ENCODE measurements around the gene TTC7B. TPM values are rescaled to one million over a fixed set of nuclear protein-coding genes. Genes with fewer than 3 reads are reported as not detected.

The TTC7B gene
- total RNA-seq, 2 donors from 2014 or later: 25.0 to 40.7 TPM

GRCh38 chr14:90519262-90519920, 296.8 kb downstream of the TTC7B start:
- intact Hi-C loops (cut with DNase I): no loop called here
- no peak for DNase-seq (ENCODE audit: low spot score)
- H3K36me3 ChIP-seq: no peaks in the 10 kb centered on the region
- H3K9me3 ChIP-seq: no peaks in the 10 kb centered on the region
- no peaks in the 10 kb centered on the region for H3K27me3 ChIP-seq (replicated peaks; ENCODE audit: insufficient read depth)
- peaks cover 31% of the 10 kb centered on the region for H3K4me1 ChIP-seq (replicated peaks)
- 88% methylated on average over 10 of the region's 10 CpGs for WGBS
- no peak overlapping the region for H3K4me3 ChIP-seq
- no peak overlapping the region for H3K27ac ChIP-seq
- TF ChIP-seq POLR2A (IDR thresholded peaks at IDR 0.05) (no peak), POLR2AphosphoS5 (IDR thresholded peaks at IDR 0.05) (no peak)
- TF ChIP-seq, protein P1, sequence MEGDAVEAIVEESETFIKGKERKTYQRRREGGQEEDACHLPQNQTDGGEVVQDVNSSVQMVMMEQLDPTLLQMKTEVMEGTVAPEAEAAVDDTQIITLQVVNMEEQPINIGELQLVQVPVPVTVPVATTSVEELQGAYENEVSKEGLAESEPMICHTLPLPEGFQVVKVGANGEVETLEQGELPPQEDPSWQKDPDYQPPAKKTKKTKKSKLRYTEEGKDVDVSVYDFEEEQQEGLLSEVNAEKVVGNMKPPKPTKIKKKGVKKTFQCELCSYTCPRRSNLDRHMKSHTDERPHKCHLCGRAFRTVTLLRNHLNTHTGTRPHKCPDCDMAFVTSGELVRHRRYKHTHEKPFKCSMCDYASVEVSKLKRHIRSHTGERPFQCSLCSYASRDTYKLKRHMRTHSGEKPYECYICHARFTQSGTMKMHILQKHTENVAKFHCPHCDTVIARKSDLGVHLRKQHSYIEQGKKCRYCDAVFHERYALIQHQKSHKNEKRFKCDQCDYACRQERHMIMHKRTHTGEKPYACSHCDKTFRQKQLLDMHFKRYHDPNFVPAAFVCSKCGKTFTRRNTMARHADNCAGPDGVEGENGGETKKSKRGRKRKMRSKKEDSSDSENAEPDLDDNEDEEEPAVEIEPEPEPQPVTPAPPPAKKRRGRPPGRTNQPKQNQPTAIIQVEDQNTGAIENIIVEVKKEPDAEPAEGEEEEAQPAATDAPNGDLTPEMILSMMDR (IDR thresholded peaks at IDR 0.05): no peak

DNA sequence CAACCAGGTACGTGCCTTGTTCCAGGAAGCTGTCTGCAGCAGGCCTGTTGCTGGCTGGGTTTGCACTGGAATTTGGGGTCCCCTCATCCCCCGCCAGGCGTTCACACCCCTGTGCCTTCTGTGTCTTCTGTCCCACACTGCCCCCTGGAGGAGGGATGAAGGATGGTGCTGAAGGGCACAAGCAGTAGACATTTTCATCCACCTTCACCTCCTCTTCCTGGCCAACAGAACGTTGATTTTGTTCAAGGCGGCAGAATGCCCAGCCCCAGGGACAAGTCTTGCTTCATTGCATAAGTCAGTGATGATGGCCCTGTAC, 297.3 kb downstream of the TTC7B start:
- Histone ChIP-seq H3K36me3 (no peaks in the 10 kb centered on the region), H3K4me3 (no peak overlapping the region), H3K27ac (no peak overlapping the region), H3K27me3 (replicated peaks; ENCODE audit: insufficient read depth) (no peaks in the 10 kb centered on the region), H3K9me3 (no peaks in the 10 kb centered on the region), H3K4me1 (replicated peaks) (peaks cover 33% of the 10 kb centered on the region)
- no peak for DNase-seq (ENCODE audit: low spot score)
- TF ChIP-seq, protein P1 (IDR thresholded peaks at IDR 0.05): peak in 3 of 4 experiments; percentile 36 to 56 (median 55)
- no peak for TF ChIP-seq POLR2A (IDR thresholded peaks at IDR 0.05)
- WGBS: 88% methylated on average over 5 of the region's 5 CpGs
- intact Hi-C loops (cut with DNase I): no loop called here

DNA sequence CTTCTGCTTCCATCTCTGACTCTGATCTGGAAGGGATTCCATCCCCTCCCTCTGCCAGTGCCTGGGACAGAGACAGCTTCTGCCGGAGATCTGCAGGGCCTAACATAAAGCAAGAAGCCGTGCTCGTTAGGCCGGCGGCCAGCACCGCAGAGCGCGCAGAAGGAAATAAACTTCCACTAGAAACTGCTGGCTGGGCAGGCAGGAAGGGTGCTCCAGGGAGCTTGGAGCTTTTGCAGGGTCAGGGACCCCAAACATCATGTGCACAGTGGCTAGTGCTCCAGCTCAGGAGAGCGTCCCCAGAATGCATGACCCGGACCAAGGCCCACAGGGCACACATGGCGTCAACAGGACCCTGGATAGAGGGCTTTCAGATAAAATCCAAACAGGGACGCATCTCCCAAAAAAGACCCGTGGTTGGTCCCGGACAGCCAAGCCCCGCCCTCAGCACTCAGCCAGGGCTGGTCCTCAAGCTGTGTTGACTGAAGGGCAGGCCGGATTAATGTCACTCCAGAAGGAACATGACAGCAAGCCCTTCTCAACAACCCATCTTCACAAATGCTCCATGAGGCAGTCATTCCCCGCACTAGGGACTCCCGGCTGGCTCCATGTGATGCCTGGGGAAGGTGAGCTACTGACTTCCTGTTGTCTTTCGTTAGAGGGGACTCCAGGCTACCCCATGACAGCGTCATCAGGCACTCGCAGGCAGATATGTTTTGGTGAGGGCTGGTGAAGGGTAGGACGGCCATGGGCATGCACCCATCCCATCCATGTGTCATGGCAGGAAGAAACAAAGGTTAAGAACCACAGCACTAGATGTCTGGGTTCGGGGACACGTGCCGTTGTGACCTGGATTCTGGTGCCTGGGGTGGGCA, 297.9 kb downstream of the TTC7B start:
- no peak for DNase-seq (ENCODE audit: low spot score)
- Histone ChIP-seq H3K4me3 (no peak overlapping the region), H3K27ac (peak overlapping the region in 1 of 2 donors; percentile 35), H3K9me3 (no peaks in the 10 kb centered on the region), H3K36me3 (no peaks in the 10 kb centered on the region), H3K27me3 (replicated peaks; ENCODE audit: insufficient read depth) (no peaks in the 10 kb centered on the region), H3K4me1 (replicated peaks) (peaks cover 34% of the 10 kb centered on the region)
- no peak for TF ChIP-seq POLR2A (IDR thresholded peaks at IDR 0.05)
- TF ChIP-seq, protein P1 (IDR thresholded peaks at IDR 0.05): no peak
- TF ChIP-seq POLR2AphosphoS5 (IDR thresholded peaks at IDR 0.05): no peak
- 50% methylated on average over 25 of the region's 25 CpGs for WGBS
- intact Hi-C loops (cut with DNase I): no loop called here

DNA sequence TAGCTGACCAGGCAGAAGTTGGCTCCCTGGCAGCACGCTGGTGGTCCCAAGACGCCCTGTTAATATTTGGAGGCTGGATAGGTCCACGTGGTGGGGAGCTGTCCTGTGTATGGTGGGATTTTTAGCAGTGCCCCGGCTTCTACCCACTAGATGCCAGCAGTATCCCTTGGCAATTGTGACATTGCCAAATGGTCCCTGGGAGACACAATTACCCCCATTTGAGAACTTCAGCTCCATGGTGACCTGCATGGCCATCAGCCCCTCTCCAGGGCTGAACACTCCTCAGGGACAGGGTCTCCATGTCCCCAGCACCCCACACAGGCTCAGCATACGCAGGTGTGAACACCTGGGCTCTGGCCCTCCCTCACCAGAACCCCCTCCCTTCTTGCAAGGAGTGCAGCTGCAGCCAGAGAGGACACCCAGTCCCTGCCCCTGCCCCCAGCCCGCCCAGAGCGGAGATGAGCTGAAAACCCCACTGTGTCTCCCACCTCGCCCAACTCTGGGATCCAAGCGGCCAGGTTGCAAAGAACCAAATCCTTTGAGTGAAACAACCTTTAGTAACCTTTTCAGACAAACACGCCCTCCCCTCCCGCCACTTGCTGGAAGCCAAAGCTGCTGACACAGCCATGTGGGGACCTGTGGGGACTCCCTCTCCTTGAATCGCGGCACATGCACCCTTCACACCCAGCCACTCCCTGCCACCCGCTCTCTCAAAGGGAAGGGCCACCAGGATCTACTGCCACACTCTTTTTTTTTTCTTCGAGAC, 299.0 kb downstream of the TTC7B start:
- no peaks in the 10 kb centered on the region for H3K27me3 ChIP-seq (replicated peaks; ENCODE audit: insufficient read depth)
- peak overlapping the region in 1 of 2 donors; percentile 35 for H3K27ac ChIP-seq
- 63% methylated on average over 14 of the region's 15 CpGs for WGBS
- TF ChIP-seq POLR2A (IDR thresholded peaks at IDR 0.05) (no peak), POLR2AphosphoS5 (IDR thresholded peaks at IDR 0.05) (no peak)
- TF ChIP-seq, protein P1 (IDR thresholded peaks at IDR 0.05): no peak
- intact Hi-C loops (cut with DNase I): no loop called here
- peaks cover 42% of the 10 kb centered on the region for H3K4me1 ChIP-seq (replicated peaks)
- H3K36me3 ChIP-seq: no peaks in the 10 kb centered on the region
- DNase-seq (ENCODE audit: low spot score): peak; percentile 48
- no peaks in the 10 kb centered on the region for H3K9me3 ChIP-seq
- no peak overlapping the region for H3K4me3 ChIP-seq

Measured in prostate gland (tissue), 2 donors.